Measurements from ENCODE around the gene LAMC3.

- TF ChIP-seq BACH2 (CRISPR knock-in tag; IDR thresholded peaks at IDR 0.05; ENCODE audit: borderline replicate concordance) (no peak), TCF4 (CRISPR knock-in tag; IDR thresholded peaks at IDR 0.05; ENCODE audit: borderline replicate concordance) (no peak), TSHZ2 (CRISPR knock-in tag; IDR thresholded peaks at IDR 0.05) (no peak), CSRNP3 (CRISPR knock-in tag; IDR thresholded peaks at IDR 0.05) (no peak), CREB5 (CRISPR knock-in tag; IDR thresholded peaks at IDR 0.05; ENCODE audit: low read depth) (no peak), RARB (CRISPR knock-in tag; IDR thresholded peaks at IDR 0.05) (no peak), TOX (CRISPR knock-in tag; IDR thresholded peaks at IDR 0.05; ENCODE audit: borderline replicate concordance) (no peak), POU6F1 (CRISPR knock-in tag; IDR thresholded peaks at IDR 0.05; ENCODE audit: borderline replicate concordance, low read depth) (no peak), CSDC2 (CRISPR knock-in tag; IDR thresholded peaks at IDR 0.05) (no peak), ZFP3 (CRISPR knock-in tag; IDR thresholded peaks at IDR 0.05) (no peak), ARNTL (CRISPR knock-in tag; IDR thresholded peaks at IDR 0.05; ENCODE audit: borderline replicate concordance, low read depth) (no peak), GLIS3 (CRISPR knock-in tag; IDR thresholded peaks at IDR 0.05) (no peak), PATZ1 (CRISPR knock-in tag; IDR thresholded peaks at IDR 0.05; ENCODE audit: borderline replicate concordance) (no peak)
Observed at GRCh38 chr9:131094622-131095021, 85.6 kb downstream of the LAMC3 start.
